ENCODE results near the gene ZNF891.

ZNF891 gene

DNA sequence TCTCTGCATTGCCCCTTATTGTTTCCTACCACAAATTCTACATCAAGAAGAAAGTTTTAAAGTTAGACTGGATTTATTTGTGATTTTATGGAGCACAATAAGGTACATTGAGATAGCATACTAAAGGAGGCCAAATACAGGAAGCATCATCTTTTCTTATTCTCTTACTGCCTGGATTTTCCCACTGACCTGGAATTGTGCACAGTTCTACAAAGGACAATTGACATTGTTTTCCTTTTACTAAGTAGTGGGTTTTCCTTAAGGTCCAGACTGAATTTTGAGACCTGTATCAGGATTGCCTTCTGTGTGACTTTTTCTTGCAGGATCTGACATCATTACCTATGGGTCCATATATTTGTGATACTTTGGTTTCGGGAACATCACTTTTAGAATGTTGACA, 68.1 kb downstream of the ZNF891 start:
- no peak overlapping the region for H3K18ac ChIP-seq (ENCODE audit: low read length)
- H3K4me1 ChIP-seq (ENCODE audit: control insufficient read depth, low read depth, low read length): no peaks in the 10 kb centered on the region
- H2AK5ac ChIP-seq (ENCODE audit: low read length): no peak overlapping the region
- H2BK5ac ChIP-seq (ENCODE audit: low read length): no peak overlapping the region
- no peaks in the 10 kb centered on the region for H3K27me3 ChIP-seq (ENCODE audit: insufficient read depth, low read length, poor library complexity)
- no peak overlapping the region for H3K56ac ChIP-seq (ENCODE audit: low read length)
- no peak overlapping the region for H4K8ac ChIP-seq (ENCODE audit: low read depth, low read length)
- peaks cover 2% of the 10 kb centered on the region for H3K36me3 ChIP-seq (ENCODE audit: control insufficient read depth, insufficient read depth, low read length)
- no peak overlapping the region for H2BK120ac ChIP-seq (ENCODE audit: low read depth, low read length)
- no peak overlapping the region for H3K4ac ChIP-seq (ENCODE audit: low read depth, low read length)
- no peak overlapping the region for H3K4me2 ChIP-seq (ENCODE audit: low read length)
- no peak overlapping the region for H2BK15ac ChIP-seq (replicated peaks; ENCODE audit: low read depth)
- no peak overlapping the region for H4K5ac ChIP-seq (ENCODE audit: low read length)
- no peak for DNase-seq
- no peak overlapping the region for H3K27ac ChIP-seq (ENCODE audit: low read depth, low read length)
- H3K79me1 ChIP-seq (ENCODE audit: low read length): no peaks in the 10 kb centered on the region
- H3K4me3 ChIP-seq (ENCODE audit: low read length): no peak overlapping the region
- no CpG with 5 or more reads among the region's 1 CpG for WGBS (ENCODE audit: extremely low coverage, insufficient coverage, low lambda C conversion rate)
- H3K9ac ChIP-seq (ENCODE audit: low read length): no peak overlapping the region
- no peak overlapping the region for H3K23ac ChIP-seq (ENCODE audit: low read length)
- H3K79me2 ChIP-seq (ENCODE audit: control insufficient read depth, insufficient read depth, low read length): no peaks in the 10 kb centered on the region

DNA sequence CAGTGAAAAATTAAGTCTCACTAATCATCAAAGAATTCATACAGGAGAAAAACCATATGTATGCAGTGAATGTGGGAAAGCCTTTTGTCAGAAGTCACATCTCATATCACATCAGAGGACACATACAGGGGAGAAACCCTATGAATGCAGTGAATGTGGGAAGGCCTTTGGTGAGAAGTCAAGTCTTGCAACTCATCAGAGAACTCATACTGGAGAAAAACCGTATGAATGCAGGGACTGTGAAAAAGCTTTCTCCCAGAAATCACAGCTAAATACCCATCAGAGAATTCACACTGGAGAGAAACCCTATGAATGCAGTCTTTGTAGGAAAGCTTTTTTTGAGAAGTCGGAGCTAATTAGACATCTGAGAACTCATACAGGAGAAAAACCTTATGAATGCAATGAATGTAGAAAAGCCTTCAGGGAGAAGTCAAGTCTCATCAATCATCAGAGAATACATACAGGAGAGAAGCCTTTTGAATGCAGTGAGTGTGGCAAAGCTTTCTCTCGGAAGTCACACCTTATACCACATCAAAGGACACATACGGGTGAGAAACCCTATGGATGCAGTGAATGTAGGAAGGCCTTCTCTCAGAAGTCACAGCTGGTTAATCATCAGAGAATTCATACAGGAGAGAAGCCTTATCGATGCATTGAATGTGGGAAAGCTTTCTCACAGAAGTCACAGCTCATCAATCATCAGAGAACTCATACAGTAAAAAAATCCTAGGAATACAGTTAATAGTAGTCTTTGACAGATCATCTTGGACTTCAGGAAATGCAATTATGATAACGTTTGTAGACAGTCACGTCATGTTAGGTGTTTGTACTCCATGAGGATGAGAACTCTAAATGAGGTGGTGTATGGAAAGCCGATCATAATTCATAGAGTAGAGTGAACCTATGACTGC, 71.6 kb downstream of the ZNF891 start:
- H3K27me3 ChIP-seq (ENCODE audit: insufficient read depth, low read length, poor library complexity): no peaks in the 10 kb centered on the region
- H2AK5ac ChIP-seq (ENCODE audit: low read length): no peak overlapping the region
- no peaks in the 10 kb centered on the region for H3K79me1 ChIP-seq (ENCODE audit: low read length)
- H2BK5ac ChIP-seq (ENCODE audit: low read length): no peak overlapping the region
- H3K4me1 ChIP-seq (ENCODE audit: control insufficient read depth, low read depth, low read length): no peaks in the 10 kb centered on the region
- H4K5ac ChIP-seq (ENCODE audit: low read length): no peak overlapping the region
- H4K8ac ChIP-seq (ENCODE audit: low read depth, low read length): no peak overlapping the region
- H3K4me3 ChIP-seq (ENCODE audit: low read length): peak overlapping the region; percentile 7
- no peak overlapping the region for H3K9ac ChIP-seq (ENCODE audit: low read length)
- H3K4ac ChIP-seq (ENCODE audit: low read depth, low read length): no peak overlapping the region
- WGBS (ENCODE audit: extremely low coverage, insufficient coverage, low lambda C conversion rate): no CpG with 5 or more reads among the region's 8 CpGs
- no peak overlapping the region for H2BK120ac ChIP-seq (ENCODE audit: low read depth, low read length)
- no peak overlapping the region for H3K27ac ChIP-seq (ENCODE audit: low read depth, low read length)
- H3K18ac ChIP-seq (ENCODE audit: low read length): no peak overlapping the region
- H3K23ac ChIP-seq (ENCODE audit: low read length): no peak overlapping the region
- H3K79me2 ChIP-seq (ENCODE audit: control insufficient read depth, insufficient read depth, low read length): no peaks in the 10 kb centered on the region
- no peak overlapping the region for H3K56ac ChIP-seq (ENCODE audit: low read length)
- peak; percentile 39 for DNase-seq
- H3K36me3 ChIP-seq (ENCODE audit: control insufficient read depth, insufficient read depth, low read length): peaks cover 4% of the 10 kb centered on the region
- no peak overlapping the region for H3K4me2 ChIP-seq (ENCODE audit: low read length)
- no peak overlapping the region for H2BK15ac ChIP-seq (replicated peaks; ENCODE audit: low read depth)

DNA sequence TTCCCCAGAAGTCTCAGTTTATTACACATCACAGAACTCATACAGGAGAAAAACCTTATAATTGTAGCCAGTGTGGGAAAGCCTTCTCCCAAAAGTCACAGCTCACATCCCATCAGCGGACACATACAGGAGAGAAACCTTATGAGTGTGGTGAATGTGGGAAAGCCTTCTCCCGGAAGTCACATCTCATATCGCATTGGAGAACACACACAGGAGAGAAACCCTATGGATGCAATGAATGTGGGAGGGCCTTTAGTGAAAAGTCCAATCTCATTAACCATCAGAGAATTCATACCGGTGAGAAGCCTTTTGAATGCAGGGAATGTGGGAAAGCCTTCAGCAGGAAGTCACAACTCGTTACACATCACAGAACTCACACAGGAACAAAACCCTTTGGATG, 72.6 kb downstream of the ZNF891 start:
- Histone ChIP-seq H3K27ac (ENCODE audit: low read depth, low read length) (no peak overlapping the region), H3K27me3 (ENCODE audit: insufficient read depth, low read length, poor library complexity) (no peaks in the 10 kb centered on the region), H2BK15ac (replicated peaks; ENCODE audit: low read depth) (no peak overlapping the region), H3K36me3 (ENCODE audit: control insufficient read depth, insufficient read depth, low read length) (peaks cover 7% of the 10 kb centered on the region), H3K4ac (ENCODE audit: low read depth, low read length) (no peak overlapping the region), H4K5ac (ENCODE audit: low read length) (no peak overlapping the region), H3K56ac (ENCODE audit: low read length) (no peak overlapping the region), H2BK5ac (ENCODE audit: low read length) (no peak overlapping the region), H3K23ac (ENCODE audit: low read length) (no peak overlapping the region), H3K79me1 (ENCODE audit: low read length) (no peaks in the 10 kb centered on the region), H3K4me1 (ENCODE audit: control insufficient read depth, low read depth, low read length) (no peaks in the 10 kb centered on the region), H3K4me2 (ENCODE audit: low read length) (no peak overlapping the region), H3K9ac (ENCODE audit: low read length) (no peak overlapping the region), H2AK5ac (ENCODE audit: low read length) (no peak overlapping the region), H2BK120ac (ENCODE audit: low read depth, low read length) (no peak overlapping the region), H3K4me3 (ENCODE audit: low read length) (peak overlapping the region; percentile 36), H3K18ac (ENCODE audit: low read length) (no peak overlapping the region), H4K8ac (ENCODE audit: low read depth, low read length) (no peak overlapping the region), H3K79me2 (ENCODE audit: control insufficient read depth, insufficient read depth, low read length) (no peaks in the 10 kb centered on the region)
- WGBS (ENCODE audit: extremely low coverage, insufficient coverage, low lambda C conversion rate): no CpG with 5 or more reads among the region's 5 CpGs
- peak; percentile 55 for DNase-seq

Measured in mesendoderm (in vitro differentiated cells).